ENCODE data around the gene ACOX1. TPM values are rescaled to one million over a fixed set of nuclear protein-coding genes. Genes with fewer than 3 reads are reported as not detected.

The ACOX1 gene
- total and polyA plus RNA-seq, 4 donors: 33.3 to 293 (median 63.4) TPM

- TF ChIP-seq ATF3 (IDR thresholded peaks at IDR 0.05) (no peak), HNF4A (conservative IDR thresholded peaks at IDR 0.05) (no peak), FOXA2 (IDR thresholded peaks at IDR 0.05) (no peak), RAD21 (IDR thresholded peaks at IDR 0.05) (no peak), SP1 (IDR thresholded peaks at IDR 0.05) (no peak), GABPA (IDR thresholded peaks at IDR 0.05 in 1 of 2, conservative IDR thresholded peaks at IDR 0.05 in 1 of 2) (no peak), JUND (IDR thresholded peaks at IDR 0.05) (no peak), TAF1 (conservative IDR thresholded peaks at IDR 0.05) (no peak), YY1 (IDR thresholded peaks at IDR 0.05) (no peak), MAX (IDR thresholded peaks at IDR 0.05) (no peak), REST (IDR thresholded peaks at IDR 0.05) (no peak), HNF4G (IDR thresholded peaks at IDR 0.05) (no peak), RXRA (IDR thresholded peaks at IDR 0.05) (no peak), ZBTB33 (IDR thresholded peaks at IDR 0.05) (no peak), EGR1 (IDR thresholded peaks at IDR 0.05; ENCODE audit: low read depth in 2 of 2) (no peak), CTCF (IDR thresholded peaks at IDR 0.05; ENCODE audit: low read depth, low read length, missing input control) (no peak), FOXA1 (IDR thresholded peaks at IDR 0.05) (no peak), NR2F2 (IDR thresholded peaks at IDR 0.05) (no peak)
- H3K4me3 ChIP-seq (ENCODE audit: low read depth in 1 of 3, low read length in 3 of 3): no peak overlapping the region
- 94% methylated on average over 20 of the region's 20 CpGs for WGBS
- no peaks in the 10 kb centered on the region for H3K9me3 ChIP-seq (ENCODE audit: control insufficient read depth in 4 of 4, low read length in 3 of 4)
- no peaks in the 10 kb centered on the region for H3K27me3 ChIP-seq (ENCODE audit: control insufficient read depth in 4 of 4, insufficient read depth in 4 of 4, low read length in 3 of 4)
- DNase-seq (ENCODE audit: low spot score): no peak
- no peaks in the 10 kb centered on the region for H3K36me3 ChIP-seq (ENCODE audit: control insufficient read depth in 4 of 4, insufficient read depth in 3 of 4, low read depth in 1 of 4, low read length in 3 of 4)
- no peak overlapping the region for H3K9ac ChIP-seq (ENCODE audit: low read depth in 1 of 2, low read length in 2 of 2)
- H3K4me1 ChIP-seq (ENCODE audit: control insufficient read depth in 4 of 4, insufficient read depth in 4 of 4, low read length in 3 of 4): peaks cover 0 to 16% (median 9%) of the 10 kb centered on the region in 4 donors
- no peak overlapping the region for H3K27ac ChIP-seq (ENCODE audit: low read depth in 1 of 2, low read length in 2 of 2)
Observed at GRCh38 chr17:76009447-76009846, 30.5 kb upstream of the ACOX1 start.
